ENCODE measurements around the gene MMD2.
"Not testable (repeated sequence)": the region's sequence is repeated elsewhere in the genome, so short reads cannot be mapped to it uniquely, and the experiment has no call there.

The MMD2 gene

DNA sequence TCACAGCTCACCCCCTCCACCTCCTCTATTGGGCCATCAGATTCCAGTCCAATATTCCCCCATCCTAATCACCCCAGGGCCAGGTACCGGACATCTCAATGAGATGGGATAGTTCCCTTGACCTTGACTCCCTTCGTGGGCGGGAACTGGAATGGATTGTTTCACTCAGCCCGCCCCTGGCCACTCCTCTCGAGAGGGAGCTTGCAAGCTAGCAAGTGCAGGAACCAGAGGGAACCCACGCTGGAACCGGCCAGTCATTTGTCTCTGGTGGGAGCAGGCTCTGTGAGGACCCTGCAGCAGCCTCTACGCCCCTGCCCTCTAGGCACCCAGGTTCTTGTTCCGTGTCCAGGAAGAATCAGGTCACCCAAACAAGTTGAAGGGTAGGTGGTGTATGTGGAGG is 64.5 kb downstream of the MMD2 start:
- no peaks in the 10 kb centered on the region for H3K36me3 Mint-ChIP-seq
- no peak for DNase-seq
- CTCF ChIA-PET, result no interaction called here
- no peak overlapping the region for H3K4me3 Mint-ChIP-seq
- no peaks in the 10 kb centered on the region for H3K4me1 Mint-ChIP-seq
- H3K27ac Mint-ChIP-seq, result no peak overlapping the region
- H3K27me3 Mint-ChIP-seq, result peaks cover 5% of the 10 kb centered on the region
- H3K9me3 Mint-ChIP-seq, result no peaks in the 10 kb centered on the region

DNA sequence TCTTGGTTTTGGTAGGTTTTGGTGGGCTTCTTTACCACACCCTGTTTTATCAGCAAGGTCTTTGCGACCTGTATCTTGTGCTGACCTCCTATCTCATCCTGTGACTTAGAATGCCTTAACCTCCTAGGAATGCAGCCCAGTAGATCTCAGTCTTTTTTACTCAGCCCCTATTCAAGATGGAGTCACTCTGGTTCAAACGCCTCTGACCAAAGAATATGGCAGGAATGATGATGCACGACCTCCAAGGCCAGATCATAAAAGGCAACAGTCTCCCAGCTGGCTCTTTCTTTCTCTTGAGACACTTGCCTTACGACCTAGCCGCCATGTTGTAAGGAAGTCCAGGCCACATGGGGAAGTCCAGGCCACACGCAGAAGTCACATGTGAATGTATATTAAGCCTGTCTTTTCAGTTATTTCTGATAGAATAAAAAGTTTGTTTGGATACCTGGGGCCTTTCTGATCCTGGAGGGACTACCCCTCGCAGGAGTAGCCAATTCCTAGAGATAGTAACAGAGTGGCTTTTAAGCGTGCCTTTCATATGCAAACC is 65.0 kb downstream of the MMD2 start:
- Mint-ChIP-seq H3K36me3 (no peaks in the 10 kb centered on the region), H3K9me3 (no peaks in the 10 kb centered on the region), H3K27ac (no peak overlapping the region), H3K4me3 (no peak overlapping the region), H3K4me1 (no peaks in the 10 kb centered on the region), H3K27me3 (peaks cover 5% of the 10 kb centered on the region)
- CTCF ChIA-PET, result no interaction called here
- DNase-seq, result no peak

DNA sequence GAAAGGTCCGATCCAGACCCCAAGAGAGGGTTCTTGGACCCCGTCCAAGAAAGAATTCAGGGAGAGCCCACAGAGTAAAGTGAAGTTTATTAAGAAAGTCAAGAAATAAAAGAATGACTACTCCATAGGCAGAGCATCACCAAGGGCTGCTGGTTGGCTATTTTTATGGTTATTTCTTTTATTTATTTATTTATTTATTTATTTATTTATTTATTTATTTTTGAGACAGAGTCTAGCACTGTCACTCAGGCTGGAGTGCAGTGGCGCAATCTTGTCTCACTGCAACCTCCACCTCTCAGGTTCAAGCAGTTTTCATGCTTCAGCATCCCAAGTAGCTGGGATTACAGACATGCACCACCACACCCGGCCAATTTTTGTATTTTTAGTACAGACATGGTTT is 65.8 kb downstream of the MMD2 start:
- not testable (repeated sequence) for H3K4me1 Mint-ChIP-seq, H3K27ac Mint-ChIP-seq, H3K9me3 Mint-ChIP-seq, DNase-seq, H3K4me3 Mint-ChIP-seq, H3K36me3 Mint-ChIP-seq, H3K27me3 Mint-ChIP-seq
- CTCF ChIA-PET, result interaction anchor here (1.2 kb wide), 1 partner anchor 44 kb away, joined by 3 read pairs; no protein-coding TSS in a partner anchor

DNA sequence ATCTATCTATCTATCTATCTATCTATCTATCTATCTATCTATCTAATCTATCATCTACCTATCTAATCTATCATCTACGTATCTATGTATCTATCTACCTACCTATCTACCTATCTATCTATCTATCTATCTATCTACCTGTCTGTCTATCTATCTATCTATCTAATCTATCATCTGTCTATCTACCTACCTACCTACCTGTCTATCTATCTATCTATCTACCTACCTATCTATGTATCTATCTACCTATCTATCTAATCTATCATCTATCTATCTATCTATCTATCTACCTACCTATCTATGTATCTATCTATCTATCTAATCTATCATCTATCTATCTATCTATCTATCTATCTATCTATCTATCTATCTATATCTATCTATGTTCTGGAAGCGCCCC is 67.5 kb downstream of the MMD2 start:
- H3K27me3 Mint-ChIP-seq, H3K27ac Mint-ChIP-seq, H3K36me3 Mint-ChIP-seq, CTCF ChIA-PET, H3K4me1 Mint-ChIP-seq, DNase-seq, H3K9me3 Mint-ChIP-seq, H3K4me3 Mint-ChIP-seq: not testable (repeated sequence)

DNA sequence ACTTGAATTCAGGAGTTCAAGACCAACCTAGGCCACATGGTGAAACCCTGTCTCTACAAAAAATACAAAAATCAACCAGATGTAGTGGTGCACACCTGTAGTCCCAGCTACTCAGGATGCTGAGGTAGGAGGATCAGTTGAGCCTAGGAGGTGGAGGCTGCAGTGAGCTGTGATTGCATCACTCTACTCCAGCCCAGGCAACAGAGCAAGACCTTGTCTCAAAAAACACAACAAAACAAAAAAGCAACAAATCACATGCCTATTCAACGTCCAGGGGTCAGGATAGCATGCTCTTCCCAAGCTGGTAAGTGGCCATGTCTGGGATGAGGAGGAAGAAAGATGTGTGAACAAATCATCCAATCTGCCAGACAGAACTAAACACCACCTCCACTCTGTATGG is 69.3 kb downstream of the MMD2 start:
- H3K27me3 Mint-ChIP-seq, result peaks cover 12% of the 10 kb centered on the region
- CTCF ChIA-PET, result interaction anchor here (0.6 kb wide), 1 partner anchor 36 kb away, joined by 5 read pairs; no protein-coding TSS in a partner anchor

DNA sequence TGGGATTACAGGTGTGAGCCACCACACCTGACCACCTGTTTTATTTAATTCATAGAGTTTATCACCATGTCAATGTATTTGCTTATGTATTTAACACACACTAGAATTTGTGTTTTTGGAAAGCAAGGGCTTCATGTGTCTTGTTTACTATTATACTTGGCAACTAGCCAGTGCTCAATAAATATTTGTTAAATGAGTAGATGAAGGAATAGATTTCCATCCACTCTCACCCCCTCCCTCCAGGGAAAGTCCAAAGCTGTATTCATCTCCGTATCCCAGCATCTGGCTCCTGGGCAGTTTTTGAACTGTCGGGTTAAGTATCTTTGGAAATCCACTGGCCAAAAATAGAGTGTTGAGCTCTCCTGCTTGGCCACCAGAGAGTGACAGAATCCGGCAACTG is 70.8 kb downstream of the MMD2 start:
- Mint-ChIP-seq H3K27me3 (peaks cover 25% of the 10 kb centered on the region), H3K27ac (no peak overlapping the region), H3K4me1 (no peaks in the 10 kb centered on the region), H3K9me3 (no peaks in the 10 kb centered on the region), H3K4me3 (no peak overlapping the region), H3K36me3 (no peaks in the 10 kb centered on the region)
- CTCF ChIA-PET, result no interaction called here
- no peak for DNase-seq

More for the DNA sequence above, 69.3 kb downstream of the MMD2 start:
- Mint-ChIP-seq H3K9me3 (no peaks in the 10 kb centered on the region), H3K36me3 (no peaks in the 10 kb centered on the region), H3K4me3 (no peak overlapping the region), H3K27ac (no peak overlapping the region), H3K4me1 (no peaks in the 10 kb centered on the region)
- DNase-seq, result no peak

DNA sequence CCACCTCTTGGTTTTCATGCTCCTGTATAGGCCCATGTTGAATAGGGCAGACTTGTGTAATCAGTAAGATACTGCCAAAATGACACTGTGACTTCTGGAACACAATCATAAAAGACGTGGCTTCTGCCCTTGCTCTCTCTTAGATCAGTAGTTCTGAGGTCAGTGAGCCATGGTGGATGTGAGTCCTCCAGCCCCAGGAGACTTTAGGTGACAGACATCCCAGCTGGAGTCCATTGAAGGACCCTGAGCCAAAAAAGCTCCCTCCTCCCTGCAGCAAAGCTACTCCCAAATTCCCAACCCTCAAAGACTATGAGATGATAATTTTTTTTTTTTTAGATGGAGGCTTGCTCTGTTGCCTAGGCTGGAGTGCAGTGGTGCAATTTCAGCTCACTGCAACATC is 72.3 kb downstream of the MMD2 start:
- Mint-ChIP-seq H3K4me1 (peaks cover 10% of the 10 kb centered on the region), H3K4me3 (no peak overlapping the region), H3K9me3 (no peaks in the 10 kb centered on the region), H3K36me3 (no peaks in the 10 kb centered on the region), H3K27ac (no peak overlapping the region), H3K27me3 (peaks cover 39% of the 10 kb centered on the region)
- CTCF ChIA-PET, result no interaction called here
- no peak for DNase-seq

DNA sequence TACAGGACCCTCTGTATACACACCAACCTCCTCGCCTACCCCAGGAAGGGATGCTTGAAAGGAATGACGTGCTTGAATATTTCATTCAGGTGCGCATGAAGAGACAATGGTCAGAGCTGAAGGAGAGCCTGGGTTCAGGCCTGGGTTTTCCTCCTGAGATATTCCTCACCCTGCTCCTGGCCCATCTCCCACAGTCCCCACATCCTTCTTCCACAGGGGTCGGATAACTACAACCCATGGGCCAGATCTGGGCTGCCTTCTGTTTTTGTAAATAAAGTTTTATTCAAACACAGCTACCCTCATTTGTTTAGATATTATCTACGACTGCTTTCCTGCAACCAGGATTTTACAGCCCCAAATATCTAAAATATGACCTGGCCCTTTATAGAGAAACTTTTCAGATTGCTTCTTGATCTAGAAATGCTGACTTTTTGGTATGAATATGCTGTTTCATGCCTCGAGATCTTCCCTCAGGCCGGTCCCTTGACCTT is 73.6 kb downstream of the MMD2 start:
- Mint-ChIP-seq H3K36me3 (no peaks in the 10 kb centered on the region), H3K27ac (no peak overlapping the region), H3K27me3 (peaks cover 52% of the 10 kb centered on the region), H3K4me3 (no peak overlapping the region), H3K4me1 (peaks cover 10% of the 10 kb centered on the region), H3K9me3 (no peaks in the 10 kb centered on the region)
- CTCF ChIA-PET, result interaction anchor here (2.2 to 3.3 kb wide), 2 partner anchors 55 to 87 kb away, joined by 15 to 31 read pairs; no protein-coding TSS in a partner anchor
- no peak for DNase-seq

DNA sequence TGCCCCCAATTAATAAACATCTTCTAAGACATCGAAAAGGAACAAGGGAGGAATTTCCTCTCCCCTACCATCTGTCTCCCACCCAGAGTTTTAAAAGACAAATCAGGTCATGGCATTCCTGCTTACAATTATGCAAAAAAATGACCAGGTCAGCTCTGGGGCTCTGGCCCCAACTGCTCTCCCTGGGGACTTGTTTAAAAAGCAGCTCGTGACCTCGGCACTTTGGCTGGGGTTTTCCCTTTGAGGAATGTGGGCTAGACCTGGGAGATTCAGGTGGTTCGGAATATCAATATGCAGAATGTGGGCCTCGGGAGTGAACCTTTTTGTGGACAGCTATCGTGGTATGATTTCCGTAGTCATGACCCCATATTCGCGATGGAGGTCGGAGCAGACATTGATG is 74.8 kb downstream of the MMD2 start:
- Mint-ChIP-seq H3K27me3 (peaks cover 59% of the 10 kb centered on the region), H3K4me1 (peaks cover 10% of the 10 kb centered on the region), H3K27ac (no peak overlapping the region), H3K36me3 (no peaks in the 10 kb centered on the region), H3K4me3 (no peak overlapping the region), H3K9me3 (no peaks in the 10 kb centered on the region)
- no peak for DNase-seq
- CTCF ChIA-PET, result interaction anchor here (1.2 to 3.3 kb wide), 7 partner anchors 35 to 200 kb away, joined by 3 to 31 read pairs (median 6); no protein-coding TSS in a partner anchor

DNA sequence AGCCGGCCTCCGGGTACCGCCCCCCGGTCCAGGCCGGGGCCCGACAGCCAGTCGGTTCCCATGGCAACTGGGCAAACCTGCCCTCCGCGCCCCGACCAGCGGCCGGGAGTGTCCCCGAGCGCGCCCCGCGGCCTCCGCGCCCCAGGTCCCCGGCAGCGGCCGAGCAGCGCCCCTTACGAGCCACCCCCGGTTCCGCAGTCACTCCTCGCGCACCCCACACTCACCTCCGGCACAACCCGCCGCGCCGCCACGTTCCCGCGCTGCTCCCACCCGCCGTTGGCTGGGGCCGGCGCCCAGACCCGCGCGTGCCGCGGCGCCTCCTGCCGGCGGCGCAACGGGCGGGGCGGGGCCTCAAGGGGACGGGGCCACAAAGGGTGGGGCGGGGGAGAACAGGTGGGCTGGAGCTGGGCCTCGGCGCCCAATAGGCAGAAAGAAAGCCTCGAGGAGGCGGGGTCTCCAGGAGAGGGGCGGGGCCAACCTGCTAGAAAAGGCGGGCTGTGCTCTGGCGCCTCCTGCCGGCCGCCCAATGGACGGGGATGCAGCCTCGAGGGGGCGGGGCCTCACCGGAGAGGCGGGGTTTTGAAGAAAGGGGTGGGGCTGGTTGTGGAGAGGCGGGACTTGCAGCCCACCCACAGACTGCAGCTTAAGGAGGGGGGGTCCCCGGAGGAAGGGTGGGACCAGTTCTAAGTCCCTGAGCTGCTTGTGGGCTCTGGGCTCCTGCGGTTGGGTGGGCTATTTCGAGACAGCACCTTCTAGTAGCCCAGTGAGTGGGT is 75.4 kb downstream of the MMD2 start, which contains the start of gene RADIL:
Gene RADIL (minus strand): TSS at position 345 of the 773 bp plus-strand sequence. CDS start 5,577 bp downstream, outside the sequence.
- peak; percentile 91 for DNase-seq
- Mint-ChIP-seq H3K36me3 (no peaks in the 10 kb centered on the region), H3K4me1 (peaks cover 10% of the 10 kb centered on the region), H3K27ac (no peak within 1 kb of the TSS), H3K9me3 (no peaks in the 10 kb centered on the region), H3K27me3 (peaks cover 59% of the 10 kb centered on the region), H3K4me3 (peak within 1 kb of the TSS; percentile 58)
- CTCF ChIA-PET, result interaction anchor here (0.7 to 3.3 kb wide), 10 partner anchors 13 to 208 kb away, joined by 3 to 31 read pairs (median 4); no protein-coding TSS in a partner anchor

DNA sequence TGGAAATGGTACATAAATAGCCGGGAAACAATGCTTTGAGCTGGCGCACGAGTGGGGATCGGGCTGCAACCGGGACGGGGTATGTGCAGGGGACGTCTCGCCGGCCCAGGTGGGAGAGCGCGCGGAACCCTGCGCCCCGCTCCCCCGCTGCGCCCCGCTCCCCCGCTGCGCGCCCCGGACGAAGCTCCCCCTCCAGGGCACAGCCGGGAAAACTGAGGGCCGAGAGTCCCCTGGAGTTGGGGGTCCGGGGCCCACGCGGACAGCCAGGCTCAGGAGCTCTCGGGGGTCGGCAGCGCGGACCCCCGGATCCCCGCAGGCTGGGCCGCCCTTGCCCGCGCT is 76.0 kb downstream of the MMD2 start:
- peaks cover 10% of the 10 kb centered on the region for H3K4me1 Mint-ChIP-seq
- CTCF ChIA-PET, result interaction anchor here (0.7 to 3.3 kb wide), 11 partner anchors 12 to 209 kb away, joined by 3 to 31 read pairs (median 5); no protein-coding TSS in a partner anchor
- peak overlapping the region; percentile 58 for H3K4me3 Mint-ChIP-seq
- DNase-seq, result no peak
- no peaks in the 10 kb centered on the region for H3K9me3 Mint-ChIP-seq
- H3K27ac Mint-ChIP-seq, result no peak overlapping the region
- peaks cover 59% of the 10 kb centered on the region for H3K27me3 Mint-ChIP-seq
- no peaks in the 10 kb centered on the region for H3K36me3 Mint-ChIP-seq

DNA sequence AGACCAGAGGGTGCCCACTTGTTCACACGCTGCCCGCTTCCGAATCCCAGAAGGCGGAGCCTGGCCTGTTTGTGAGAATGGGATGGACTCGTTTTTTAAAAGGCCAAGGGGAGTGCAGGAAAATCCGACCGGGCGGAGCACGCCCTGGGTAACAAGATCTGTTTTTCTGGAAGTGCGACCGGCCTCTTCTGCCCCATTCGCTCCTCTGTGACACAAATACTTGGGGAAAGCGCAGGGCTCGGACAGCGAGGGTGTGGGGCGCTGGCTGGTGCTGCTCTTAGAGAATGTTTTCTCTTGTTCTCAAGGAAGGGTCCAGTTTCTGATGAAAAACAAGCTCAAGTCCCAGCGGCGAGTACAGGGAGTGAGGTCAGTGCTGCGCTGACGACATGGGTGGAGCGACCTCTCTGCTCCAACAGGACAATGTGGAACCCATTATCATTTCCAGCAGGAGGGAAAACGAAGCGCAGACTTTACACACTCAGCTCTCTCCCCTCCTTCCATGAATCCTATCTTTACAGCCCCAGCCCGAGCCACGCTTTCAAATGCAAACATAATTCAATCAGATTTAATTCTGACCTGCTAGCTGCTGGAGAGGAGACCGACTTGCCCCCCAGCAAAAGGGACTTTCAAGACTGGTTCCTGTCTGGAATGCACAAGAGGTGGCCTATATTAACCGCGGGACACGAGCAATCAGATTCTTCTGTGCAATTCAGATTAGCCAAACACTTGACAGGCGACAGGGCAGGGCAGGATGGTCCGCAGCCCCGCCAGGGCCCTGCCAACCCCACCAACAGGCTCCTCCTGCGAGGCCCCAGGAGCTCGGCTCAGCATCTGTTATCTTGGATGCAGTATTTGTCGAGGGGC is 76.6 kb downstream of the MMD2 start:
- Mint-ChIP-seq H3K9me3 (no peaks in the 10 kb centered on the region), H3K4me1 (peaks cover 10% of the 10 kb centered on the region), H3K36me3 (no peaks in the 10 kb centered on the region), H3K27me3 (peaks cover 59% of the 10 kb centered on the region), H3K27ac (no peak overlapping the region), H3K4me3 (peak overlapping the region; percentile 58)
- no peak for DNase-seq
- CTCF ChIA-PET, result interaction anchor here (1.1 to 3.3 kb wide), 6 partner anchors 12 to 89 kb away, joined by 3 to 31 read pairs (median 6); no protein-coding TSS in a partner anchor

DNA sequence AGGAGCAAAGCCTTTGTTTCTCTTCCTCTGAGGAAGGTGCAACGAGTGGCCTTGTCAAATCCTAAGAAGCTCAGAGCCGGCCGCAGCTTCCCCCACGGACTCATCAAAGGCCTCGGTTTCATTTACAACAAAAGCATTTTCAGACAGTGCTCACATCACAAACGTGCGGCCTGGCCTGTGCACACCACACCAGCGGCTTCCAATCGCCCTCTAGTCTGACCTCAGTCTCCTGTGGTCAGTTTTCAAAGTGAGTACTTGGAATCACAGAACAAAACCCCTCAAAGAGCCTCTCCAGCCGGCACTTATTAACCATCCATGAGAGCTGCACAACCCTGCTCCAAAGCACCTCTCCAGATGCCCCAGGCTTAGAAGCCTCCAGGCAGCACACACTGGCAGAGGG is 78.8 kb downstream of the MMD2 start:
- peaks cover 56% of the 10 kb centered on the region for H3K27me3 Mint-ChIP-seq
- H3K4me1 Mint-ChIP-seq, result peaks cover 10% of the 10 kb centered on the region
- H3K27ac Mint-ChIP-seq, result no peak overlapping the region
- no peak overlapping the region for H3K4me3 Mint-ChIP-seq
- CTCF ChIA-PET, result no interaction called here
- H3K9me3 Mint-ChIP-seq, result no peaks in the 10 kb centered on the region
- H3K36me3 Mint-ChIP-seq, result no peaks in the 10 kb centered on the region
- DNase-seq, result no peak

DNA sequence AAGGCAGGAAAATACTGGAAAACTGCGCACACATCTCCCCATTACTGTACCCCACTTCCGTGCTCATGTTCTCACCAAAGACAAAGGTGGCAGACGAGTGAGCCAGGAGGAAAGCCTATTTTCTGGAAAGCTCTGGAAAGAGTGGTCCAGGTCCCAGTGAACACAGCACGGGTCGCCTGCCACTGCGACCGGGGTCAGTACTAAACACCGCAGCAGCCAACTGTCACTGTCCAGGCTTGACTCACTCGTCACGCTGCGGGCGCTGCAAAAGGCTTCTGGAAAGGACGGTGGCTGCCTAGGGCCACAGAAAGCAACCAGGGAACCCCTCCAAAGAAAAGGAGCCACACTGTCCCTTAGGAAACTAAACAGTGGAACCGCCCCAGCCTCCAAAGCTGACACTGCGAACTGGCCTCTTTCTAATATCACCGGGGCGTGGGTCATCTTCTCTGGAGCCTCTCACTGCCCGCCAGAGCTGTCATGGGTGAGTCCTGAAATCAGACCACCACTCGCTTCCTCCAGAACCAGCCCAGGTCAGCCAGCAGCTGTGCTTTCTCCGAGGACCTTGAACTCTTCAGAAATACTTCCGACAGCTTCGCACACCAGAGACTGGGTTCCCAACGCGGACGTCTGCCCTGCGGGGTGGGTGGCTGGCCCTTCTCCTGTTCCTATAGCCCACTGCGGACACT is 79.4 kb downstream of the MMD2 start:
- DNase-seq, result no peak
- peaks cover 10% of the 10 kb centered on the region for H3K4me1 Mint-ChIP-seq
- no peak overlapping the region for H3K4me3 Mint-ChIP-seq
- H3K9me3 Mint-ChIP-seq, result no peaks in the 10 kb centered on the region
- CTCF ChIA-PET, result no interaction called here
- H3K27ac Mint-ChIP-seq, result no peak overlapping the region
- H3K36me3 Mint-ChIP-seq, result no peaks in the 10 kb centered on the region
- H3K27me3 Mint-ChIP-seq, result peaks cover 51% of the 10 kb centered on the region
